NCI-H2196 treated with DMSO at 0.1 percent for 48 hours (cell line): ENCODE measurements around the gene GATA6.

Source experiments
- DNase-seq: peaks from one replicate; lab custom pipeline; 2025; ENCODE audit not compliant: unreplicated experiment; lab: John Stamatoyannopoulos, UW

The GATA6 gene

GRCh38 chr18:22169011-22169888 lies at the start of gene GATA6:
TSS of gene GATA6 (plus strand) at chr18:22169589. CDS start at chr18:22171145, 1,556 bp downstream.
- peak; percentile 89 for DNase-seq

- DNase-seq, result no peak
Measured at GRCh38 chr18:22124970-22125369, 44.4 kb upstream of the GATA6 start.

- no peak for DNase-seq
Measured at GRCh38 chr18:22128954-22129353, 40.4 kb upstream of the GATA6 start.

GRCh38 chr18:22129778-22130177 lies 39.6 kb upstream of the GATA6 start:
- no peak for DNase-seq

- no peak for DNase-seq
Measured at GRCh38 chr18:22132258-22132657, 37.1 kb upstream of the GATA6 start.

- no peak for DNase-seq
Measured at GRCh38 chr18:22132763-22133162, 36.6 kb upstream of the GATA6 start.

GRCh38 chr18:22136395-22136794 lies 33.0 kb upstream of the GATA6 start:
- DNase-seq, result no peak

GRCh38 chr18:22141211-22141610 lies 28.2 kb upstream of the GATA6 start:
- no peak for DNase-seq

GRCh38 chr18:22143347-22144340 lies 25.7 kb upstream of the GATA6 start:
- DNase-seq, result no peak

GRCh38 chr18:22145160-22145559 lies 24.2 kb upstream of the GATA6 start:
- no peak for DNase-seq

GRCh38 chr18:22149710-22150109 lies 19.7 kb upstream of the GATA6 start:
- no peak for DNase-seq

GRCh38 chr18:22152093-22152492 lies 17.3 kb upstream of the GATA6 start:
- no peak for DNase-seq

- no peak for DNase-seq
Measured at GRCh38 chr18:22153428-22153827, 16.0 kb upstream of the GATA6 start.

- DNase-seq, result no peak
Measured at GRCh38 chr18:22155584-22155983, 13.8 kb upstream of the GATA6 start.

- no peak for DNase-seq
Measured at GRCh38 chr18:22159014-22159413, 10.4 kb upstream of the GATA6 start.

GRCh38 chr18:22161090-22161489 lies 8.3 kb upstream of the GATA6 start:
- DNase-seq, result no peak

GRCh38 chr18:22163416-22164161 lies 5.8 kb upstream of the GATA6 start:
- DNase-seq, result no peak

- DNase-seq, result no peak
Measured at GRCh38 chr18:22164337-22165048, 4.9 kb upstream of the GATA6 start.

GRCh38 chr18:22165049-22165602 lies 4.3 kb upstream of the GATA6 start:
- DNase-seq, result no peak

- no peak for DNase-seq
Measured at GRCh38 chr18:22165603-22166068, 3.8 kb upstream of the GATA6 start.
